ENCODE results near the gene TLNRD1.

The TLNRD1 gene

DNA sequence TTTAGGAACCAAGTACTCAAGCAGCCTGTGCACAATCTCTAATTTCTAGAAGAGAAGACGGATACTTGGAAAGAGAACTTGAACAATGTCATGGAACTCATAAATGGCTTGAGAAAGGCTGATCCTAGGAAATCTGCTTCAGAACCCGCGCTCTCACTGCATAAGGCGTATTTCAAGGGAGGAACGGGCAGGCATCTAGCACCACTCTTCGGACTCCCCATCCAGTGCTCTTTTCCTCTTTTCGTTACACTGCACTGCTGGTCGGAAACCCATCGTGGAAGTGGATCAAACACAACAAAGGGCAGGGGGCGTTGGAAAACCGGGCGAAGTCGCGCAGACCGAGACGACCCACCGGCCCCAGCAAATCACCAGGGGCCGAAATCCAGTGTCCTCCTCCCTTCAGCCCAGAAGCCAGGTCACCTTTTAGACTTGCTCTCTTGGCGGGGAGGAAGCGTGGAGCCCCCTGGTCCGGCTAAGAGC is 539 bp upstream of the TLNRD1 start:
- in situ Hi-C loops (cut with MboI; ENCODE audit: low sequenced_read_pairs) = no loop called here

GRCh38 chr15:81001152-81002008 is 657 bp downstream of the TLNRD1 start:
- in situ Hi-C loops (cut with MboI; ENCODE audit: low sequenced_read_pairs) = no loop called here

- in situ Hi-C loops (cut with MboI; ENCODE audit: low sequenced_read_pairs) = no loop called here
These were observed 1.2 kb downstream of the TLNRD1 start for GRCh38 chr15:81002009-81002330.

DNA sequence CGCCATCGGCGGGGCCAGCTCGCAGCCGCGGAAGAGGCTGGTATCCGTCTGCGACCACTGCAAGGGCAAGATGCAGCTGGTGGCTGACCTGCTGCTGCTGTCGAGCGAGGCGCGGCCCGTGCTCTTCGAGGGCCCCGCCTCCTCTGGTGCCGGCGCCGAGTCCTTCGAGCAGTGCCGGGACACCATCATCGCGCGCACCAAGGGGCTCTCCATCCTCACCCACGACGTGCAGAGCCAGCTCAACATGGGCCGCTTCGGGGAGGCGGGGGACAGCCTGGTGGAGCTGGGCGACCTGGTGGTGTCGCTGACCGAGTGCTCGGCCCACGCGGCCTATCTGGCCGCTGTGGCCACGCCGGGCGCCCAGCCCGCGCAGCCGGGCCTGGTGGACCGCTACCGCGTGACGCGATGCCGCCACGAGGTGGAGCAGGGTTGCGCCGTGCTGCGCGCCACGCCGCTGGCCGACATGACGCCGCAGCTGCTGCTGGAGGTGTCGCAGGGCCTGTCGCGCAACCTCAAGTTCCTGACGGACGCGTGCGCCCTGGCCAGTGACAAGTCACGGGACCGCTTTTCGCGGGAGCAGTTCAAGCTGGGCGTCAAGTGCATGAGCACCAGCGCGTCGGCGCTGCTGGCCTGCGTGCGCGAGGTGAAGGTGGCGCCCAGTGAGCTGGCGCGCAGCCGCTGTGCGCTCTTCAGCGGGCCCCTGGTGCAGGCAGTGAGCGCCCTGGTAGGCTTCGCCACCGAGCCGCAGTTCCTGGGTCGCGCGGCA is 1.8 kb downstream of the TLNRD1 start:
- in situ Hi-C loops (cut with MboI; ENCODE audit: low sequenced_read_pairs) = no loop called here

GRCh38 chr15:81003097-81003350 is 2.3 kb downstream of the TLNRD1 start:
- in situ Hi-C loops (cut with MboI; ENCODE audit: low sequenced_read_pairs) = no loop called here

DNA sequence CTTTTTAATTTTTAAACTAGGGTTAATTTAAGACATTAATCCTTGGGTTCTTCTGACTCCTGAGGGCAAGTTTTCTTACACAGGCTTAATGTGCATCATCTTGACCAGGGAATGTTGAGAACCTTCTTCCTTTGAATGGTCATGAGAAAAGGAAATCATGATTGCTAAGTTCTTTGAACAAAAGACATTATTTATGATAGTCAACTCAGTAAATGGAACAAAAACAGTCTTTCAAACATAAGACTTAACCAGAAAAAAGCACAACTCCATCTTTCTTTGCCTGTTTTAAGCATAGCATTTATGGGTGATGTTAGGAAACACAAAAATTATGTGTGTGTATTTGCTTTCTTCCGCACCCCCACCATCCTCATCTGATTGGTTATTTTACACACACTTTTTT is 5.4 kb downstream of the TLNRD1 start:
- in situ Hi-C loops (cut with MboI; ENCODE audit: low sequenced_read_pairs) = no loop called here

GRCh38 chr15:81007428-81008064 is 6.8 kb downstream of the TLNRD1 start:
- in situ Hi-C loops (cut with MboI; ENCODE audit: low sequenced_read_pairs) = no loop called here

GRCh38 chr15:81008312-81008711 is 7.6 kb downstream of the TLNRD1 start:
- in situ Hi-C loops (cut with MboI; ENCODE audit: low sequenced_read_pairs) = no loop called here

- in situ Hi-C loops (cut with MboI; ENCODE audit: low sequenced_read_pairs) = no loop called here
These were observed 9.4 kb downstream of the TLNRD1 start for GRCh38 chr15:81010086-81010485.

- in situ Hi-C loops (cut with MboI; ENCODE audit: low sequenced_read_pairs) = no loop called here
These were observed 10.9 kb downstream of the TLNRD1 start for GRCh38 chr15:81011593-81011992.

DNA sequence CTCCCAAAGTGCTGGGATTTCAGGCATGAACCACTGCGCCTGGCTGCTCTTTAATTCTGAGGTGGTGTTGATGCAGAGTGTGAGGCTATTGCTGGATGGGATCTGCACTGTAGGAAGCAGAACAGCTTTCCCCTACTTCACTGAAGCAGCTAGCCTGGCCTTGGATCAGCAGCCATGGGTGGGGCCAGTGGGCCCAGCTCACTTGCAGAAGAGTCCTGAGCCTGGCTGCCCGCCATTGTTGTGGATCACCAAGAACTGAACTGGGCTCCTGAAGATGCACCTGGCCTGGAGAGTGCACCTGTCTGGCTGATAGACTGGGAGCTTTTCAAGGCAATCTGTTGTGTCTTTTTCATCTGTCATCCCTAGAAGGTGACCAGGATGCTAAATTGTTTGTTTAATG is 11.9 kb downstream of the TLNRD1 start:
- in situ Hi-C loops (cut with MboI; ENCODE audit: low sequenced_read_pairs) = no loop called here

DNA sequence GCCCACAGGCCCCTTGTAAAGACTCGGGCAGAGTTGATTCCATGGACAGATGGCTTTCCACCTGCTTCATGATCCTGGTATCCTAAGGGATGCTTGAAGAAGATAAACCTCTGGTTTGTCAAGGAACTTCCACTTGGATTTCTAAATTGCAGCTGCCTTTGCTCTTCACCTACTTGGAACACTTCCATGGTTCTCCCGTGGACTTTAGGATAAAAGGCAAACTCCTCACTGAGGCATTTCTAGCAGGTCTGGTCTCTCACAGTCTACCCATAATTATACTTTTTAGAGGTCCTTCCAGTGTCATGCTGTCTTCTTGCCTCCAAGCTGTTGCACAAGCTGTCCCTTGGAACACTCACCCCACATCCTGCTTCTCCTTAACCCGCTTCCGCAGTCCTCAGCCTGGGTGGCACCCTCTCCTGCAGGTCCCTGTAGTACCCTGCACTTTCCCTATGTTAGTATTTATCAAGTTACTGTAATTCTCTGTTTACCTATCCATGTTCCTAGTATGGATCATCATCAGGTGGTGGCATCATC is 12.7 kb downstream of the TLNRD1 start:
- in situ Hi-C loops (cut with MboI; ENCODE audit: low sequenced_read_pairs) = no loop called here

GRCh38 chr15:81014446-81015093 is 13.8 kb downstream of the TLNRD1 start:
- in situ Hi-C loops (cut with MboI; ENCODE audit: low sequenced_read_pairs) = no loop called here

GRCh38 chr15:81015621-81016488 is 15.1 kb downstream of the TLNRD1 start:
- in situ Hi-C loops (cut with MboI; ENCODE audit: low sequenced_read_pairs) = no loop called here

GRCh38 chr15:81016489-81017068 is 15.9 kb downstream of the TLNRD1 start:
- in situ Hi-C loops (cut with MboI; ENCODE audit: low sequenced_read_pairs) = no loop called here

- in situ Hi-C loops (cut with MboI; ENCODE audit: low sequenced_read_pairs) = no loop called here
These were observed 17.5 kb downstream of the TLNRD1 start for GRCh38 chr15:81018197-81018596.

DNA sequence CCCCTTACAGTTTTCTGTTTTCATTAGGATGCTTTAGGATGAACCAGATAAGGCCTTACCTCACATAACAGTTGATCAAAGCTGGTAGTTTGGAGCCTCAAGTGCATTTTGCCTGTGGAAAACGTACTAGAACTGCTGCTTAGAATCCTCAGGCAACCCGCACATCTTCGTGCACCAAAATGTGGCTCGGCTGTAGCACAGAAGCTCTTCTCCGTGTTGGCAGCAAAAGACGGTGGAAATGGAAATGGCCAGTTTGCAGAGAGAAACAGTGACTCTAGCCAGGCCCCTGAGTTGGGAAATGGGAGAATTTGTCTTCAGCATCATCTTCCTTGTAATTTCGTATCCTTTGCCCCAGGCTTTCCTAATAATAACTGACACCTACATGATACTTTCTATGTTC is 20.6 kb downstream of the TLNRD1 start:
- in situ Hi-C loops (cut with MboI; ENCODE audit: low sequenced_read_pairs) = no loop called here

GRCh38 chr15:81023483-81024264 is 23.0 kb downstream of the TLNRD1 start:
- in situ Hi-C loops (cut with MboI; ENCODE audit: low sequenced_read_pairs) = no loop called here

DNA sequence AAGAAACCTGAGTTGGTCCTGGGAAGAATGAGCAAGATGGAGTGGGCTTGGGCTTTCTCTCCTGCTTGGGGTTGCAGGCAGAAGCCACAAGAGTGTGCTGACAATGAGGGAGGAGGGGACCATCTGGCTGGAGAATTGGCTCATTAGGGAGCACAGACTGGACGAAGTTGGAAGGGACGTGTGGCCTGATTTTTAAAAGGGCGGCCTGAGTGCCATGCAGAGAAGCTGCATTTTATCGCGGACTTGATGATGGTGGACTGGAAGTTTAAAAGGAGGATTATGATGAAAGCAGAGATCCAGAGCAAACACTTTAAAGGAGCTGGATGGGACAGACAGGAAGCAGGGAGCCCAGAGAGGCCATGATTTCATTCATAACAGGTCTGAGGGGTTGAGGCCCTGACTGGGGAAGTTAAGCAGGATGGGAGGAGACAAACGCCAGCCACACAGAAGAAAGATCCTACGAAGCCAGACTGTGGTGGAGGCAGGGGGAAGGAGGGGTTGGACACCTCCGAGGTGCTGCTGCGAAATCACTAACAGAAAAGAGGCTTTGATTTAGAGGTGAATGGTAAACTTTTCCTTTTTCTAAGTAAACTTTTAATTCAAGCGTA is 23.6 kb downstream of the TLNRD1 start:
- in situ Hi-C loops (cut with MboI; ENCODE audit: low sequenced_read_pairs) = no loop called here

Measured in HL-60/S4 (cell line).